IPS-NIHi7 (cell line): ENCODE measurements around the gene SMIM36.
"Not testable (repeated sequence)": the region's sequence is repeated elsewhere in the genome, so short reads cannot be mapped to it uniquely, and the experiment has no call there.

ENCODE experiments used
- DNase-seq: peaks from one replicate; pipeline ENCODE4 v3.0.0; 2012; ENCODE audit warnings: mixed read lengths; ENCODE audit errors: extremely low spot score

SMIM36 gene

GRCh38 chr17:55433629-55434422 is 77.4 kb downstream of the SMIM36 start:
- DNase-seq, result no peak

GRCh38 chr17:55433029-55433628 is 78.1 kb downstream of the SMIM36 start:
- DNase-seq, result no peak

DNA sequence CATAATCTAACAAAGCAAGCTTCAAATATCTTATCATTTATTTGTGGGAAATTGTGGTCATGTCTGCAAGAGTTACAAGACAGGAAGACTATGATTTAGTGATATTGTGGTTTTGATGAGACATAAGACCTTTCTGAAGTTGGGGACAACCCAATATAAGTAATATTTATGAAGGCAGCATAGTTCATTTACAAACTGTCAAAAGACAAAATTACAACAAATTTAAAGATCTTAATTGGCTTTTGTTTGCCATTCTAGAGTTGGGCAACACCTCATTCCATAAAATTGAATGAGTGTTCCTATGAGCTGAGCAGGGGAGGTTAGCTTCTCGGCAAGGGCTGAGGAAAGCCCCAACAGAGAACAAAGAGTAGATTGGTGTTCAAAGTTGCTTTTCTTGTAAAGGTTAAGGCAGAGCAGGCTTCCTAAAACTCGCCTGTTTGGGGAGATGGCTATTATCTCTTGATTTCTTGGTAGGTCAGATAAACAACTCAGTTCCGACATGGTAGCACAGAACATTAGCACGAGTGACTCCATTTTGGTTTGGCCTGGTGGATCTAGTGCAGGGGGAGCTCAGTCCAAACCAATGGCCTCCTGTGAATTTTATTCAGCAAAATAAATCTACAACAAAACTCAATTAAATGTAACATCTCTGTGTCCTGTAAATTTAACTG is 78.8 kb downstream of the SMIM36 start:
- no peak for DNase-seq

GRCh38 chr17:55431914-55432313 is 79.3 kb downstream of the SMIM36 start:
- not testable (repeated sequence) for DNase-seq

DNA sequence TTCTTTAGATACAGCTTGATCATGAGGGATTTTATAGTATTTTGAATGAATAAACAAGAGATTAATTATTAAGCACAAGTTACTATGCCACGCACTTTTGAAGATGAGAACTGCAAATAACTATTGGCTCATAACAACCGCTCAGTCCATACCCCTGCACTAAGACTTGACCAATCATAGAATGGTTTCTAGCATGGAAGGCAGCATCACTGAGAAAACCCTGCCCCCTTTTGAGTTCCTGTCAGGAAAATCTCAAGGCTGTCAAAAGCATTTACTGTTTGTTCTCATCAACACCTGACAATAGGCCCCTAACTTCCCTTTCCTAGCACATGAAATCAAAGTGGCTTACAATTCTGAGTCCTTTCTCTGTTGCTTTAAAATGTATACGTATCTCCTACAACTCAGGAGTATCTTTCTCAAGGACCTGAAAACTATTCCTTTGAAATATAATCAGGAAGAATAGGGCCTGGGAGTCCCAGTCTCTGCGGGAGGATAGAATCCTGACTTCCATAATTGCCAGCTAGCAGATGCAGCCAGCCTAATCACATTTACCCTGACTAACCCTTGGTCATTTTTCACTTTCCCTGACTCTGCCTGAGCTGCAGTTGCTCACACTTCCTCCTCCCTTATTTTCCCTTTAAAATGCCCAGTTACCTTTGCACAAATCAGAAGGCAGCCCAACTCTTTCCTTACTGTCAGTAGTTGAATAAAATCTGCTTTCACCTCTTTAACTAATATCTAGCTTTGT is 80.5 kb downstream of the SMIM36 start:
- no peak for DNase-seq

- DNase-seq, result no peak
These were observed 83.7 kb downstream of the SMIM36 start for GRCh38 chr17:55427587-55427882.

GRCh38 chr17:55426851-55427586 is 84.2 kb downstream of the SMIM36 start:
- no peak for DNase-seq

GRCh38 chr17:55424893-55425540 is 86.2 kb downstream of the SMIM36 start:
- no peak for DNase-seq

DNA sequence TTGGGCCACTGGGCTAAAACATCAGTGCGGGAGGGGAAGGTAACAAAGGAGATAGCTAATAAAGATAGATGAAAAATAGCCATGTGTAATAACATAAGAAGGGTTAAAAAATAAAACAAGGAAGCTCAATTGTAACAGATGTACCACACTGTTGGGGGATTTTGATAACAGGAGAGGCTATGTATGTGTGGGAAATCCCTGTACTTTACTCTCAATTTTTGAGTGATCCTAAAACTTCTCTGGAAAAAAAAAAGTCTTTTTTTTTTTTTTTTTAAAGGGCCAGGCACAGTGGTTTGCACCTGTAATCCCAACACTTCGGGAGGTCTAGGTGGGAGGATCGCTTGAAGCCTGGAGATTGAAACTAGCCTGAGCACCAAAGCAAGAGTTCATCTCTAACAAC is 87.7 kb downstream of the SMIM36 start:
- DNase-seq, result no peak

DNA sequence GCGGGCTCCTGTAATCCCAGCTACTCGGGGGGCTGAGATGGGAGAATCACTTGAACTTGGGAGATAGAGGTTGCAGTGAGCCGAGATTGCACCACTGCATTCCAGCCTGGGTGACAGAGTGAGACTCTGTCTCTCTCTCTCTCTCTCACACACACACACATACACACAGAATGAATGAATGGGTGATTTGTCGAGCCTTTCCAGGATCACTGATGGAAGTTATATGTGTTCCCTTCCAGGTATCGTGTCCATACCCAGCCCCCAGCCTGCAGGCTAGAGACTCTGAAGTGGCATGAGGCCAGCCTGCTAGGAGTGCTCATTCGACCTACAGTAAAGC is 88.5 kb downstream of the SMIM36 start:
- DNase-seq, result not testable (repeated sequence)

- no peak for DNase-seq
These were observed 89.9 kb downstream of the SMIM36 start, which contains the start of gene MMD for GRCh38 chr17:55421179-55421934. TSS of gene MMD (minus strand) at chr17:55421835. CDS start at chr17:55421695, 140 bp downstream.

GRCh38 chr17:55420776-55421178 is 90.5 kb downstream of the SMIM36 start:
- peak; percentile 33 for DNase-seq

GRCh38 chr17:55420067-55420775 is 91.0 kb downstream of the SMIM36 start:
- DNase-seq, result no peak

- no peak for DNase-seq
These were observed 92.6 kb downstream of the SMIM36 start for GRCh38 chr17:55418369-55419268.

DNA sequence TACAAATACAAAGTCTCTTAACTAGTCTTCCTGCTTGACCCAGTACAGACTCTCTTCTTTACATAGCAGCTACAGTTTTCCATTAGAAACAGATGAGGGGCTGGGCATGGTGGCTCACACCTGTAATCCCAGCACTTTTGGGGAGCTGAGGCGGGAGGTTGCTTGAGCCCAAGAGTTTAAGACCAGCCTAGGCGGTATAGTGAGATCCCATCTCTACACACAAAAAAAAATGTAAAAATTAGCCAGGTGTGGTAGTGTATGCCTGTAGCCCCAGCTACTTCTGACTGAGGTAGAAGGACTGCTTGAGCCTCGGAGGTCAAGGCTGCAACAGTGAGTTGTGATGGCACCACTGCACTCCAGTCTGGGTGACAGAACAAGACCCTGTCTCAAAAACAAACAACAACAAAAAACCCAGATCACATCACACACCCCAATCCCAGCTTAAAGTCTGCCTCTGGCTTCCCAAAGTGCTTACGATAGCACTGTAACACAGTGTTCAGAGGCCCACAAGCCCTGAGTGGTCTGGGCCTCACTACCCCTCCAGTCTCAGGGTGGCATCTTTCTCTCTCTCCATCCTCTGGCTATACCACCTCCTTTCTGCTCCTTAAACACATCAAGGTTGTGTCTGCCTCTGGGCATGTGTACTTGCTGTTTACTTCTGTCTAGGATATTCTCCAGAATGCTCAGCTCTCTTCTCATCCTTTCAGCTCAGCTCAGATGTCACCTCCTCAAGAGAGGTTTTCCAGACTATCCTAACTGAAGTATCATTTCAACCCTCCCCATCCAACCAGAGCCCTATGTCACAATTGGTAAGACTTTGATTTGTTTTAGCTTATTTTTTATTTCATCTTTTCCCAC is 93.6 kb downstream of the SMIM36 start:
- DNase-seq, result no peak

- no peak for DNase-seq
These were observed 94.7 kb downstream of the SMIM36 start for GRCh38 chr17:55416470-55417052.

DNA sequence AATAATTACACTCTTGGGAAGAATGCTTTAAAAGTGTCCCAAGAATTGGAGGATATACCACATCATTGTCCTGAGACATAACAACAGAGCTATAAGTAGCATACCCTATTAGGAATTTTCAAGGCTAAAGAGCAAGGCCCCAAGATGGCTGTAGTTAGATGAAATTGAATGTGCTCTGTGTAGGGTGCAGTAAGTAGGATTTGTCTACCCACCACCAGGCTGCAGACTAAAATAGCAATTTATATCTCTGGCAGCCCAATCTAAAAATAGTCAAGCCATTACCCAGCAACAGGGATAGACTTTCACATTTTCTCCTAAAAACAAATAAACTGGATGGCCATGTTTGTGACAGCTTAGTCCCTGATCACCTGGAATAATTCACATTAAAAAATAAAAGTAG is 95.3 kb downstream of the SMIM36 start:
- DNase-seq, result no peak
